Ovary (tissue), 9 donors: ENCODE data around the gene EFNA3. TPM values are rescaled to one million over a fixed set of nuclear protein-coding genes. Genes with fewer than 3 reads are reported as not detected.
A peak's percentile ranks its signal among the peaks of the same experiment; 100 is the strongest.

Experiments used
- DNase-seq, 5 donors: peaks; one replicate each; pipeline ENCODE4 v3.0.0-alpha.2; 2019 to 2020
- H3K27ac ChIP-seq, 2 donors: fragments of 200-600 bp; one replicate each; pipeline versions ENCODE4 v1.5.1 to v1.8.0; 2019 to 2022
- H3K27me3 ChIP-seq: fragments of 200-600 bp; one replicate; pipeline ENCODE4 v1.8.0; 2022
- H3K36me3 ChIP-seq: fragments of 200-600 bp; sonication (generic); one replicate; pipeline ENCODE4 v1.5.1; 2019
- H3K4me1 ChIP-seq: one replicate; pipeline ENCODE4 v1.8.1; 2013; ENCODE audit warnings: mild to moderate bottlenecking, moderate library complexity; ENCODE audit not compliant: insufficient read depth
- H3K4me3 ChIP-seq: fragments of 200-600 bp; sonication (generic); one replicate; pipeline ENCODE4 v1.5.1; 2017
- H3K9me3 ChIP-seq, 2 donors: fragments of 200-600 bp in 1 of 2; sonication (generic) in 1 of 2; one replicate each; pipeline versions ENCODE4 v1.5.1 to v1.8.1; 2013 to 2019; ENCODE audit warnings: mild to moderate bottlenecking in 1 of 2, moderate library complexity in 1 of 2
- CTCF ChIP-seq, 3 donors: fragments of 450-650 bp in 2 of 3; fragments of 200-600 bp in 1 of 3; IDR thresholded peaks; one replicate each; pipeline versions ENCODE4 v1.5.1 to v1.8.0; 2016 to 2022; ENCODE audit warnings: antibody characterized with exemption in 3 of 3, mild to moderate bottlenecking in 1 of 3
- EP300 ChIP-seq: sonication (generic); formaldehyde crosslinking; IDR thresholded peaks from one replicate; pipeline ENCODE4 v1.6.1; 2017; ENCODE audit warnings: antibody characterized with exemption
- POLR2A ChIP-seq: fragments of 450-650 bp; IDR thresholded peaks from one replicate; pipeline ENCODE4 v1.6.1; 2017; ENCODE audit warnings: antibody characterized with exemption, mild to moderate bottlenecking, moderate library complexity
- WGBS, 3 donors: extraction: QIAGEN DNeasy Blood & Tissue Kit in 1 of 3; methylation state at CpG; one replicate each; pipeline versions ENCODE4 v1.1.5 to v1.1.7; 2013 to 2017; 5-methylcytosine and 5-hydroxymethylcytosine counted together
- intact Hi-C, 4 donors: fragments of 100-400 bp; cut with DNase I; formaldehyde crosslinking; loops; one replicate each; pipeline versions ENCODE4 v1.11.0 to v1.15.1; 2022 to 2023
- polyA plus RNA-seq, 2 donors: library from polyadenylated mRNA; stranded (reverse); fragments of 200-250 nt in 1 of 2; fragments of 350-450 nt in 1 of 2; fragmentation: Illumina TruSeq in 1 of 2; extraction: RNeasy Lipid Tissue Mini Kit (QIAGEN cat#74804) in 1 of 2; gene quantifications; one replicate each; pipeline ENCODE4 v1.2.3, GENCODE V29; 2013 to 2014
- small RNA-seq: library from RNA; depleted of rRNA; stranded (forward); fragments of <200 nt; gene quantifications from one replicate; pipeline ENCODE3, GENCODE V24; 2016
- total RNA-seq, 7 donors: library from RNA; depleted of rRNA in 2 of 7; stranded (reverse); fragments of >200 nt in 2 of 7; fragmentation: NEBNext Ultra II Directional in 3 of 7; extraction: Animal tissue kit (Norgen Biotek cat#: 25700) in 3 of 7; gene quantifications; one replicate each; pipeline versions ENCODE4 v1.1.0 to v1.2.4, GENCODE V29; 2016 to 2023
- donor health status: DM: no; HTN: no; CAD: no; lungs with moderate emphysema.
- donor health status: DM: no; HTN: no; CAD: no.
- donor health status: Bipolar disorder and iron deficiency.
- donor health status: DM: yes; HTN: yes; CAD: no.
- donor health status: DM: no; HTN: no; CAD: no.
- donor health status: DM: yes; HTN: yes; CAD: no.

EFNA3 gene
- total and polyA plus RNA-seq, 9 donors: 1.3 to 3.7 (median 2.1) TPM

GRCh38 chr1:155135415-155136028 is 56.9 kb downstream of the EFNA3 start, which contains the start of gene SLC50A1:
SLC50A1 (plus strand) TSS chr1:155135852; CDS start chr1:155135912, 60 bp downstream.
- H3K36me3 ChIP-seq: no peaks in the 10 kb centered on the region

DNA sequence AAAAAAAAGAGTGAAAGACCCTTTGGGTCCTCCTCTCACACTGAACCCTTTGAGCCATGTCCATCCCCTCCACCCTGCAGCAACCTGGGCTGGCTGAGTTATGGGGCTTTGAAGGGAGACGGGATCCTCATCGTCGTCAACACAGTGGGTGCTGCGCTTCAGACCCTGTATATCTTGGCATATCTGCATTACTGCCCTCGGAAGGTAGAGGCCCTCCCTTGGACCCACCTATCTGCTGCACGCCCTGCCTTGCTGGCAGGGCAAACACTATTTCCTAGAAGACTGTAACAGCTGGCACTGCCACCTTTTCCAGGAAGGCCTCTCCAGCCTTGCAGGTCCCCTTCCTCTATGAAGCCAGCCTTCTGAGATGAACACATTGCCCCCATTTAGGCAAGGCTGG is 58.1 kb downstream of the EFNA3 start:
- Histone ChIP-seq H3K4me3 (peak overlapping the region; percentile 72), H3K27ac (no peak overlapping the region), H3K36me3 (no peaks in the 10 kb centered on the region), H3K4me1 (peaks cover 6% of the 10 kb centered on the region), H3K27me3 (no peaks in the 10 kb centered on the region), H3K9me3 (no peaks in the 10 kb centered on the region)
- no peak for DNase-seq
- intact Hi-C loops: loop anchor here in 1 of 4 donors (5.0 kb wide), 1 partner anchor 36 kb away; the partner anchor contains the start of genes KRTCAP2 and TRIM46
- WGBS, 3 donors: 31 to 35% (median 33%) methylated on average over 6 of the region's 6 CpGs
- no peak for TF ChIP-seq EP300
- TF ChIP-seq POLR2A: no peak
- TF ChIP-seq CTCF (IDR thresholded peaks at IDR 0.05): no peak

More at GRCh38 chr1:155135415-155136028, 56.9 kb downstream of the EFNA3 start, which contains the start of gene SLC50A1:
- H3K27ac ChIP-seq: peak within 1 kb of the TSS; percentile 87 to 99
- DNase-seq: peak; percentile 94 to 98 (median 95)
- peaks cover 5% of the 10 kb centered on the region for H3K4me1 ChIP-seq
- no peaks in the 10 kb centered on the region for H3K9me3 ChIP-seq
- TF ChIP-seq EP300 (no peak), CTCF (IDR thresholded peaks at IDR 0.05) (peak; percentile 42 to 86 (median 72)), POLR2A (peak; percentile 94)
- H3K27me3 ChIP-seq: no peaks in the 10 kb centered on the region
- 0 to 1% (median 0%) methylated on average over 46 to 52 of the region's 52 CpGs for WGBS, 3 donors
- intact Hi-C loops: loop anchor here in 1 of 4 donors (5.0 kb wide), 1 partner anchor 37 kb away; the partner anchor contains the start of genes KRTCAP2 and TRIM46
- H3K4me3 ChIP-seq: peak within 1 kb of the TSS; percentile 72

Small RNA genes lying within 50 kb of the gene (small RNA-seq; reads per million reads assigned to genes)
- gene RF00019: not detected

Other genes with a start within 250 kb of the EFNA3 start
- 1 to 10 TPM in 5 of 7 donors, under 1 TPM in 2; 0.71 to 6.0 (median 1.7) TPM for gene KCNN3, start 208.6 kb upstream of the EFNA3 start, total RNA-seq
- gene KCNN3, start 208.6 kb upstream of the EFNA3 start, polyA plus RNA-seq: 1 to 10 TPM in 1 of 2 donors, under 1 TPM in 1; 0.91 to 6.1 TPM
- gene PMVK, start 142.1 kb upstream of the EFNA3 start, total RNA-seq: 10 to 100 TPM in 6 of 7 donors, 1 to 10 TPM in 1; 8.6 to 50.7 (median 35.3) TPM
- gene PMVK, start 142.1 kb upstream of the EFNA3 start, polyA plus RNA-seq: 10 to 100 TPM; 21.4 to 30.6 TPM
- gene PBXIP1, start 122.7 kb upstream of the EFNA3 start, total RNA-seq: 100 to 1,000 TPM in 6 of 7 donors, 10 to 100 TPM in 1; 78.7 to 170 (median 120) TPM
- gene PBXIP1, start 122.7 kb upstream of the EFNA3 start, polyA plus RNA-seq: 100 to 1,000 TPM; 105 to 151 TPM
- 10 to 100 TPM; 17.2 to 53.0 (median 42.5) TPM for gene PYGO2, start 117.1 kb upstream of the EFNA3 start, total RNA-seq
- gene PYGO2, start 117.1 kb upstream of the EFNA3 start, polyA plus RNA-seq: 10 to 100 TPM; 25.0 to 28.8 TPM
- gene SHC1, start 108.1 kb upstream of the EFNA3 start, total RNA-seq: 100 to 1,000 TPM in 1 of 7 donors, 10 to 100 TPM in 6; 36.8 to 183 (median 80.0) TPM
- gene SHC1, start 108.1 kb upstream of the EFNA3 start, polyA plus RNA-seq: 100 to 1,000 TPM in 1 of 2 donors, 10 to 100 TPM in 1; 56.8 to 161 TPM
- 10 to 100 TPM; 12.2 to 29.9 (median 24.8) TPM for gene CKS1B, start 104.2 kb upstream of the EFNA3 start, total RNA-seq
- 10 to 100 TPM; 41.7 to 55.8 TPM for gene CKS1B, start 104.2 kb upstream of the EFNA3 start, polyA plus RNA-seq
- 10 to 100 TPM; 11.1 to 30.0 (median 19.9) TPM for gene FLAD1, start 95.5 kb upstream of the EFNA3 start, total RNA-seq
- gene FLAD1, start 95.5 kb upstream of the EFNA3 start, polyA plus RNA-seq: 10 to 100 TPM; 14.2 to 16.4 TPM
- gene LENEP, start 85.3 kb upstream of the EFNA3 start, total RNA-seq: not detected
- gene LENEP, start 85.3 kb upstream of the EFNA3 start, polyA plus RNA-seq: not detected
- 10 to 100 TPM; 15.3 to 45.5 (median 33.1) TPM for gene ZBTB7B, start 76.0 kb upstream of the EFNA3 start, total RNA-seq
- 10 to 100 TPM in 1 of 2 donors, 1 to 10 TPM in 1; 3.6 to 18.2 TPM for gene ZBTB7B, start 76.0 kb upstream of the EFNA3 start, polyA plus RNA-seq
- gene DCST2, start 45.1 kb upstream of the EFNA3 start, total RNA-seq: 1 to 10 TPM in 4 of 7 donors, under 1 TPM in 2, not detected in 1; 0.45 to 1.4 (median 1.2) TPM
- 1 to 10 TPM in 1 of 2 donors, under 1 TPM in 1; 0.17 to 1.1 TPM for gene DCST2, start 45.1 kb upstream of the EFNA3 start, polyA plus RNA-seq
- under 1 TPM in 4 of 7 donors, not detected in 3; 0.22 to 0.80 (median 0.51) TPM for gene DCST1, start 45.0 kb upstream of the EFNA3 start, total RNA-seq
- gene DCST1, start 45.0 kb upstream of the EFNA3 start, polyA plus RNA-seq: under 1 TPM in 1 of 2 donors, not detected in 1; 0.06 TPM
- gene ADAM15, start 27.5 kb upstream of the EFNA3 start, total RNA-seq: 100 to 1,000 TPM in 1 of 7 donors, 10 to 100 TPM in 6; 34.8 to 149 (median 67.8) TPM
- gene ADAM15, start 27.5 kb upstream of the EFNA3 start, polyA plus RNA-seq: 10 to 100 TPM; 17.0 to 61.7 TPM
- gene EFNA4, start 15.1 kb upstream of the EFNA3 start, total RNA-seq: 10 to 100 TPM in 5 of 7 donors, 1 to 10 TPM in 2; 8.6 to 14.1 (median 12.2) TPM
- gene EFNA4, start 15.1 kb upstream of the EFNA3 start, polyA plus RNA-seq: 10 to 100 TPM in 1 of 2 donors, 1 to 10 TPM in 1; 7.3 to 10.6 TPM
- gene EFNA1, start 49.0 kb downstream of the EFNA3 start, total RNA-seq: 10 to 100 TPM; 12.1 to 51.6 (median 16.6) TPM
- gene EFNA1, start 49.0 kb downstream of the EFNA3 start, polyA plus RNA-seq: 10 to 100 TPM; 18.6 to 27.3 TPM
- gene SLC50A1, start 57.0 kb downstream of the EFNA3 start, total RNA-seq: 10 to 100 TPM; 10.8 to 31.4 (median 16.8) TPM
- gene SLC50A1, start 57.0 kb downstream of the EFNA3 start, polyA plus RNA-seq: 10 to 100 TPM; 19.7 to 50.2 TPM
- 100 to 1,000 TPM in 1 of 7 donors, 10 to 100 TPM in 6; 59.3 to 126 (median 85.5) TPM for gene DPM3, start 61.7 kb downstream of the EFNA3 start, total RNA-seq
- gene DPM3, start 61.7 kb downstream of the EFNA3 start, polyA plus RNA-seq: 100 to 1,000 TPM in 1 of 2 donors, under 1 TPM in 1; 0.70 to 168 TPM
- gene KRTCAP2, start 94.5 kb downstream of the EFNA3 start, total RNA-seq: 100 to 1,000 TPM in 6 of 7 donors, 10 to 100 TPM in 1; 96.5 to 209 (median 158) TPM
- 100 to 1,000 TPM; 219 to 499 TPM for gene KRTCAP2, start 94.5 kb downstream of the EFNA3 start, polyA plus RNA-seq
- under 1 TPM in 6 of 7 donors, not detected in 1; 0.12 to 0.87 (median 0.54) TPM for gene TRIM46, start 95.0 kb downstream of the EFNA3 start, total RNA-seq
- under 1 TPM; 0.12 to 0.24 TPM for gene TRIM46, start 95.0 kb downstream of the EFNA3 start, polyA plus RNA-seq
- 10 to 100 TPM; 19.9 to 50.2 (median 29.1) TPM for gene THBS3, start 129.1 kb downstream of the EFNA3 start, total RNA-seq
- gene THBS3, start 129.1 kb downstream of the EFNA3 start, polyA plus RNA-seq: 10 to 100 TPM; 23.1 to 28.2 TPM
- 10 to 100 TPM; 18.5 to 33.4 (median 27.7) TPM for gene MTX1, start 129.9 kb downstream of the EFNA3 start, total RNA-seq
- 10 to 100 TPM; 15.6 to 35.4 TPM for gene MTX1, start 129.9 kb downstream of the EFNA3 start, polyA plus RNA-seq
- 10 to 100 TPM; 10.8 to 22.4 (median 20.2) TPM for gene ENTREP3, start 176.6 kb downstream of the EFNA3 start, total RNA-seq
- gene ENTREP3, start 176.6 kb downstream of the EFNA3 start, polyA plus RNA-seq: 10 to 100 TPM in 1 of 2 donors, 1 to 10 TPM in 1; 9.3 to 11.8 TPM
- gene SCAMP3, start 183.5 kb downstream of the EFNA3 start, total RNA-seq: 10 to 100 TPM; 27.1 to 63.0 (median 40.7) TPM
- 10 to 100 TPM; 40.9 to 46.6 TPM for gene SCAMP3, start 183.5 kb downstream of the EFNA3 start, polyA plus RNA-seq
- 10 to 100 TPM; 37.9 to 60.9 (median 50.1) TPM for gene CLK2, start 194.7 kb downstream of the EFNA3 start, total RNA-seq
- gene CLK2, start 194.7 kb downstream of the EFNA3 start, polyA plus RNA-seq: 10 to 100 TPM; 46.4 to 51.3 TPM
- 1 to 10 TPM in 6 of 7 donors, under 1 TPM in 1; 0.69 to 7.1 (median 4.4) TPM for gene HCN3, start 198.6 kb downstream of the EFNA3 start, total RNA-seq
- 1 to 10 TPM; 2.5 to 2.9 TPM for gene HCN3, start 198.6 kb downstream of the EFNA3 start, polyA plus RNA-seq
- gene PKLR, start 222.6 kb downstream of the EFNA3 start, total RNA-seq: under 1 TPM in 1 of 7 donors, not detected in 6; 0.41 TPM
- gene PKLR, start 222.6 kb downstream of the EFNA3 start, polyA plus RNA-seq: not detected
- 100 to 1,000 TPM in 2 of 7 donors, 10 to 100 TPM in 5; 50.7 to 177 (median 74.9) TPM for gene FDPS, start 230.0 kb downstream of the EFNA3 start, total RNA-seq
- 100 to 1,000 TPM in 1 of 2 donors, 10 to 100 TPM in 1; 80.8 to 423 TPM for gene FDPS, start 230.0 kb downstream of the EFNA3 start, polyA plus RNA-seq
- 10 to 100 TPM; 13.5 to 55.6 (median 29.9) TPM for gene RUSC1, start 242.1 kb downstream of the EFNA3 start, total RNA-seq
- 10 to 100 TPM; 20.0 to 24.9 TPM for gene RUSC1, start 242.1 kb downstream of the EFNA3 start, polyA plus RNA-seq